ENCODE results near the gene PPFIBP1.
"Not testable (repeated sequence)": the region's sequence is repeated elsewhere in the genome, so short reads cannot be mapped to it uniquely, and the experiment has no call there.

The PPFIBP1 gene

DNA sequence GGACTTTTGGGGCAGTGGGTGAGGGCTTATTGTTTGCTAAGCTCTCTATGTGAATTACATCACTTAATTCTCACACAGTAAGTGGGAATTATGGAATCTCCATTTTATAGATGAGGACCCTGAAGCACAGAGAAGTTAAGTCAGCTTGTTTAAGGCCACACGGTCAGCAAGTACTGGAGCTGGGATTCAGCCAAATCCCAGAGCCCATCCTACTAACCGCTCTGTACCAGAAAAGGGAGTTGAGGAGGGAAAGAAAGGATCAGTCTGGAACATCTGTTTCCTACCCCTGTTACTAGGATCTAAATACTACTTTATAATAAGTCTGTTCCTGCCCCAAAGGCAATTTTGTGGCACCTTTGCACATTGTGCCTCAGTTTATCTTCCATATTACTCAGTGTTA is 42.6 kb downstream of the PPFIBP1 start:
- no peak for DNase-seq (ENCODE audit: low spot score)

- no peak for DNase-seq (ENCODE audit: low spot score)
These were observed 47.5 kb downstream of the PPFIBP1 start for GRCh38 chr12:27571463-27571862.

GRCh38 chr12:27572486-27573255 is 48.7 kb downstream of the PPFIBP1 start:
- DNase-seq (ENCODE audit: low spot score) = no peak

- no peak for DNase-seq (ENCODE audit: low spot score)
These were observed 50.0 kb downstream of the PPFIBP1 start for GRCh38 chr12:27573972-27574371.

- DNase-seq (ENCODE audit: low spot score) = no peak
These were observed 51.2 kb downstream of the PPFIBP1 start for GRCh38 chr12:27575090-27575761.

DNA sequence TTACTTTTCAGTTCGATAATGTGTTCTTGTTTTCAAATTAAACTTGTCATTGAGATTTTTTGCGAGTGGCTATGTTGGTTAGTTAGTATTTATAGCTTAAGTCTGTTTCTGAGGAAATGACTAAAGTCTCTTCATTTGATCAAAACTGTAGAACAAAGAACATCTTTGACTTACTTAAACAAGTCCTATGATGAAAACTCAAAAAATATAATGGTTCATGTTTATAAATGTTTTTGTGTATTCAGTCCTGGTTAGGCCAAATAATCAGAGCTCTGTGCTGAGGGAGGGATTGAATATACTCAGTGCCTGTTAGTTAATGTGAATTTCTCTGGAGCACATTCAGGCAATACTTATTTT is 51.7 kb downstream of the PPFIBP1 start:
- no peak for DNase-seq (ENCODE audit: low spot score)

GRCh38 chr12:27576667-27577347 is 52.8 kb downstream of the PPFIBP1 start:
- no peak for DNase-seq (ENCODE audit: low spot score)

- DNase-seq (ENCODE audit: low spot score) = no peak
These were observed 53.7 kb downstream of the PPFIBP1 start for GRCh38 chr12:27577688-27578087.

DNA sequence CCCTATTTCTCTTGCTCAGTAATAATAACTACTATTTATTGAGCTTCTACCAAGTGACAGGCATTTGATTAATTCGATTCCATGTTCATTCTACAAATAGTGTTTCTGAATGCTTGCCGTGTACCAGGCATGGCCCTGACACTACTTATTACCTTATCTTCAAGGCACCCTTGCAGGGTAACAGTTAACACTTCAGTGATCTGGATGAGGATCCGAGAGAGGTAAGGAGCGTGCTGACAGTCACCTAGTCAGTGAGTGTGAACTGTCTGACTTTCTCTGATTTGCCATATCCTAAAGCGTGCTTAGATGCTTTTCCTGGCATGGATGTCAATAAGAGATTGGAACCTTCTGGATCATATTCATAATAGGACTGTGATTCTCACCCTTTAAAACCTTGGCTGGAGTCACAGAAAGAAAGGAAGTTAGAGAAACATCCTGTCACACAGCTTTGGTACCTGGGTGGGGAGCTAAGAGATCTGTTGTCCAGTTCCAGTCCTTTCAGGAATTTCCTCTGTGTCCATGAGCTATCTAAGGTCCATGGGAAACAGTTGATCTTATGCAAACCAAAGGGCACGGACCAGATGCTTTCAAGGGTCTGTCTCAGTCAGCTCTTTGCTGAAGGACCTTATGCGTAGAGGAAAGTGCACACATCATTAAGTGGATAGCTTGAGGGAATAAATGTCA is 54.8 kb downstream of the PPFIBP1 start:
- no peak for DNase-seq (ENCODE audit: low spot score)

- DNase-seq (ENCODE audit: low spot score) = no peak
These were observed 56.7 kb downstream of the PPFIBP1 start for GRCh38 chr12:27580561-27581330.

DNA sequence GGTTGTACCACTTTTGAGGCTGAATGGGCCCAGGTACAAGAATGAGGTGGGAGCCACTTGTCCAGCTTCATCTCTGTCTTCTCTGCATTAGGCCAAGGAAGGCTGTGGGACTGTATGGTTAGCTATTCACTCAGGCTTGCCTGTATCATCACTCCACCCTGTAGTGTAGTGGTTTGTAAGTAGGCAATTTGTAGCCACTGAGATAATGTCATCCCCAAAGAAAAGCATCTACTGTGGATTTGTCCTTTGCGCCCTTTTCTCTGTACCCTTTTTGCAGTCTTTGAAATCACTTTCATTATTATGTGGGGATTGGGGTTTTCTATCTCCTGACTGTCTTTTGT is 57.3 kb downstream of the PPFIBP1 start:
- not testable (repeated sequence) for DNase-seq (ENCODE audit: low spot score)

DNA sequence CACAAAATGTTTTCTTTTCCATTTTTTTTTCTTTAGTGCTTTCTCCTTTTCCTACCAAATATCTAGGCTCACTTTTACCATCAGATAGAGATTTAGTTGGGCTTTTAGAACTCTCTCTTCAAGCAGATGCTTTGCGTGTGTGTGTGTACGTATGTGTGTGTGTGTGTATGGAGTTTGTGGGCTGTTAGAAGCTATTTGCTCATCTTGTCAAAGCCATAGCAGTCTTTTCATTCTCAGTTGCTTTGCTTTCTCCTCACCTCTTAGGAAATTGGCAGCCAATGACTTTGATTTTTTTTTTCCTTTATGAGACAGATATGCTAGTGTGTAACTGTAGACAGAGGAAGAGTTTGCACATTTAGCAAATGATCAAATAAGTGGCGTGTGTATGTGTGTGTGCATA is 57.8 kb downstream of the PPFIBP1 start:
- not testable (repeated sequence) for DNase-seq (ENCODE audit: low spot score)

DNA sequence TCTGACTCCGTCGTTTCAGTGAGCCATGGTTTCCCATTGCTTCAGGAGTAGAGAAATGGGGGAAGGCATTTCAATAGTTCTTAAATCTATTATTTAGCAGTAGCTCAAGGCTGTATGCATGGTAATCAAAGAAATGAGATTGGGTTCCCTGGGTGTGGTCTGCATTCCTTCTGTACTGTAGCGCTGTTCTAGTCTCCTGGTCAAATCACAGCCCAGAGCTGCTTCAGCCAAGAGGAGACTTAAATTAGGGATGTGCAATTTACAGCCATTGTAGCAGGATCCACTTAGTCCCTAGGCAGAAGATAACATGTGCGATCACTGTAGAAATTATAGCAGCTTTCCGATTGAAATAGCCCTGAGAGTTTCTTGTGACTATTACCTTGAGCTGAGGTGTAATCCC is 58.4 kb downstream of the PPFIBP1 start:
- not testable (repeated sequence) for DNase-seq (ENCODE audit: low spot score)

GRCh38 chr12:27583057-27583797 is 59.2 kb downstream of the PPFIBP1 start:
- DNase-seq (ENCODE audit: low spot score) = no peak

DNA sequence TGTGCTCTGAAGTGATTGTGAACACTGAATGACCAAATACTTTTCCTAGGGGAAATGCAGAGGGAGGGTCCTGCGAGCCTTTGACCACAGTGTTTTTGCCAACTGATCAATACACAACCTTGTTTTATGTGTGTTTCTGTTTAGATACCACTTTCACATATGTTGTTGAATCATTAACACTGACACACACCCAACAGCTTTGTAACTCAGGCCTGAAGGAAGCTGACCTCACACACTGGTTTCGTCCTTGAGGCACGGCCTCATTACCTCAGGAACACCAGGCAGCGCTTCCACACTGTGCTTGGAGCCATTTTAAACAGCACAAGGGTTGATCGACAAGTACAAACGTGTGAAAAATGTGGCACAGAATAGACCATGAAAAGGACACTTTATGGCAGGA is 60.0 kb downstream of the PPFIBP1 start:
- no peak for DNase-seq (ENCODE audit: low spot score)

GRCh38 chr12:27585739-27586265 is 61.8 kb downstream of the PPFIBP1 start:
- no peak for DNase-seq (ENCODE audit: low spot score)

GRCh38 chr12:27588075-27588730 is 64.2 kb downstream of the PPFIBP1 start:
- not testable (repeated sequence) for DNase-seq (ENCODE audit: low spot score)

GRCh38 chr12:27588776-27589175 is 64.8 kb downstream of the PPFIBP1 start:
- DNase-seq (ENCODE audit: low spot score) = no peak

DNA sequence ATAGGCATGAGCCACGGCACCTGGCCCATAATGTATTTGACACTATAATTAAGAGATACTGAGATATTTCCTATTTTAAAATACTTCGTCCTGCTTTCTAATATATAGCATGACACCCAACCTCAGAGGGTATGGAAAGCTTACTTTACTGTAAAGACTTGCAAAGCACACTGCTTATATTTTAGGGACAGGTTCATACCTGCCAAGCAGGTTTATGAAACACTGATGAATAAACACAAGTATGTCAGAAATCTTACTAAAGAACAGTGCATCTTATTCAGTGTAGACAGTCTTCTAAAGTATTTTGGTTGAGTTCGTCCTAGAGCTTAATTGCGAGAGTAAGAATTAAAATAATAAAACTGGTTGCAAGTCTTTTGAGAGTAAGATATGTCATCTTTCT is 65.4 kb downstream of the PPFIBP1 start:
- DNase-seq (ENCODE audit: low spot score) = no peak

- not testable (repeated sequence) for DNase-seq (ENCODE audit: low spot score)
These were observed 67.7 kb downstream of the PPFIBP1 start for GRCh38 chr12:27591698-27592097.

Measured in cerebellar cortex (tissue), 1 donor.